A549 (cell line): ENCODE data around the gene LPIN2. TPM values are rescaled to one million over a fixed set of nuclear protein-coding genes. Genes with fewer than 3 reads are reported as not detected.
A peak's percentile ranks its signal among the peaks of the same experiment; 100 is the strongest.

Experiments
- ATAC-seq, 2 experiments: fragments of 200-7000 bp in 1 of 2; fragments of >200 bp in 1 of 2; cut with Nextera tagmentation in 1 of 2; cut with Tn5 transposase in 1 of 2; 3 replicates each; pipeline versions ENCODE4 v1.8.0 to v1.9.1; 2018 to 2020; ENCODE audit warnings: mild to moderate bottlenecking in 1 of 2, moderate library complexity in 1 of 2
- CTCF ChIA-PET: fragments of 300-600 bp; sonication (Branson Sonifier 250); formaldehyde crosslinking; extraction: SDS; loops from one replicate; lab custom pipeline; 2021; ENCODE audit warnings: antibody characterized with exemption, inconsistent platforms; lab: Yijun Ruan, JAX
- POLR2A ChIA-PET: fragments of 350-600 bp; formaldehyde crosslinking; extraction: SDS; loops from one replicate; lab custom pipeline; 2021; ENCODE audit warnings: antibody characterized with exemption, inconsistent platforms; lab: Yijun Ruan, JAX
- DNase-seq, 2 experiments: peaks; one replicate each; pipeline versions ENCODE4 v3.0.0 to v3.0.0-alpha.2; 2011 to 2016; ENCODE audit warnings: low read depth in 1 of 2, low spot score in 1 of 2
- FAIRE-seq: peaks from 2 replicates; lab custom pipeline; 2011; peaks lifted over from hg19 to GRCh38; lab: Jason Lieb, UNC
- H3K27ac ChIP-seq, 2 experiments: fragments of >200 bp; sonication (Bioruptor Twin); formaldehyde crosslinking; 3 replicates each; pipeline ENCODE4 v1.5.1; 2016 to 2017
- H3K4me1 ChIP-seq: fragments of >200 bp; sonication (Bioruptor Twin); formaldehyde crosslinking; 3 replicates; pipeline ENCODE4 v1.6.1; 2016
- H3K4me2 ChIP-seq: fragments of >200 bp; sonication (Bioruptor Twin); formaldehyde crosslinking; 3 replicates; pipeline ENCODE4 v1.6.1; 2016
- H3K4me3 ChIP-seq: fragments of >200 bp; sonication (Bioruptor Twin); formaldehyde crosslinking; 3 replicates; pipeline ENCODE4 v1.5.1; 2016
- H3K9me3 ChIP-seq: fragments of >200 bp; sonication (Bioruptor Twin); formaldehyde crosslinking; 3 replicates; pipeline ENCODE4 v1.6.1; 2016
- BHLHE40 ChIP-seq: IDR thresholded peaks from 2 replicates; pipeline ENCODE4 v1.6.1; 2012; ENCODE audit warnings: low read depth, low read length, inconsistent platforms
- CHD2 ChIP-seq: fragments of 150-350 bp; IDR thresholded peaks from 2 replicates; pipeline ENCODE4 v1.6.1; 2014; ENCODE audit warnings: low read length; ENCODE audit not compliant: partially characterized antibody
- CHD4 ChIP-seq: fragments of 200-600 bp; sonication (generic); IDR thresholded peaks from 2 replicates; pipeline ENCODE4 v1.6.1; 2016; ENCODE audit warnings: antibody characterized with exemption, mild to moderate bottlenecking, borderline replicate concordance
- EP300 ChIP-seq, 2 experiments: fragments of >200 bp; sonication (Bioruptor Twin); formaldehyde crosslinking; IDR thresholded peaks; 2 replicates in 1 of 2; 3 replicates in 1 of 2; pipeline ENCODE4 v1.6.1; 2016 to 2017
- FOSL2 ChIP-seq, 2 experiments: fragments of 450-650 bp in 1 of 2; fragments of >200 bp in 1 of 2; sonication (Bioruptor Twin) in 1 of 2; formaldehyde crosslinking; IDR thresholded peaks; 2 replicates each; pipeline versions ENCODE4 v1.5.0 to v1.6.1; 2016 to 2020; ENCODE audit warnings: mild to moderate bottlenecking in 1 of 2, moderate library complexity in 1 of 2
- FOXS1 ChIP-seq: fragments of 250-450 bp; sonication (Bioruptor Pico); IDR thresholded peaks from 2 replicates; pipeline ENCODE4 v1.5.0; 2020; ENCODE audit warnings: mild to moderate bottlenecking, moderate library complexity
- HDAC2 ChIP-seq: fragments of 200-600 bp; sonication (generic); IDR thresholded peaks from 2 replicates; pipeline ENCODE4 v1.6.1; 2016
- HES2 ChIP-seq: fragments of >200 bp; sonication (Bioruptor Twin); formaldehyde crosslinking; IDR thresholded peaks from 2 replicates; pipeline ENCODE4 v1.6.1; 2016
- HEYL ChIP-seq: fragments of 250-450 bp; sonication (Bioruptor Pico); IDR thresholded peaks from 2 replicates; pipeline ENCODE4 v1.8.0; 2021; ENCODE audit warnings: mild to moderate bottlenecking, moderate library complexity
- HMGXB4 ChIP-seq: fragments of 250-450 bp; sonication (Bioruptor Pico); IDR thresholded peaks from 2 replicates; pipeline ENCODE4 v1.5.0; 2021; ENCODE audit warnings: mild to moderate bottlenecking, moderate library complexity, borderline replicate concordance
- HOXB13 ChIP-seq: fragments of 250-450 bp; sonication (Bioruptor Pico); IDR thresholded peaks from 2 replicates; pipeline ENCODE4 v1.5.0; 2020; ENCODE audit warnings: low read depth, mild to moderate bottlenecking, moderate library complexity
- HOXB5 ChIP-seq: fragments of 250-450 bp; sonication (Bioruptor Pico); IDR thresholded peaks from 2 replicates; pipeline ENCODE4 v1.5.0; 2020; ENCODE audit warnings: mild to moderate bottlenecking, moderate library complexity
- JUNB ChIP-seq: fragments of >200 bp; sonication (Bioruptor Twin); formaldehyde crosslinking; IDR thresholded peaks from 2 replicates; pipeline ENCODE4 v1.6.1; 2016
- KDM1A ChIP-seq: fragments of 200-600 bp; sonication (generic); IDR thresholded peaks from 2 replicates; pipeline ENCODE4 v1.6.1; 2016; ENCODE audit warnings: low read depth, mild to moderate bottlenecking
- MAFK ChIP-seq: fragments of 450-650 bp; IDR thresholded peaks from 2 replicates; pipeline ENCODE4 v1.6.1; 2014; ENCODE audit not compliant: partially characterized antibody
- NPAS2 ChIP-seq: fragments of 250-450 bp; sonication (Bioruptor Pico); IDR thresholded peaks from 2 replicates; pipeline ENCODE4 v1.8.0; 2022; ENCODE audit warnings: mild to moderate bottlenecking, moderate library complexity, borderline replicate concordance
- PHF8 ChIP-seq: fragments of 200-600 bp; sonication (generic); IDR thresholded peaks from 2 replicates; pipeline ENCODE4 v1.6.1; 2016; ENCODE audit warnings: low read depth, mild to moderate bottlenecking, antibody characterized with exemption, moderate library complexity, borderline replicate concordance
- SREBF2 ChIP-seq: fragments of 450-650 bp; IDR thresholded peaks from 2 replicates; pipeline ENCODE4 v1.6.1; 2014; ENCODE audit warnings: mild to moderate bottlenecking, moderate library complexity
- WGBS: methylation state at CpG from one replicate; pipeline ENCODE4 v1.1.6; 2017; ENCODE audit errors: missing lambda C conversion rate; 5-methylcytosine and 5-hydroxymethylcytosine counted together
- polyA plus RNA-seq, 4 experiments: library from polyadenylated mRNA; depleted of rRNA in 3 of 4; stranded (reverse); fragments of >200 nt; fragmentation: RNase III in 1 of 4; extraction: RNeasy Plus Mini Kit Qiagen cat#74134 plus additional on column Dnase treatment in 1 of 4; gene quantifications; 2 replicates in 3 of 4; 3 replicates in 1 of 4; pipeline ENCODE4 v1.2.3, GENCODE V29; 2011 to 2017
- TF ChIP-seq, protein P1 (sequence below): fragments of 200-600 bp; sonication (generic); IDR thresholded peaks from 2 replicates; pipeline ENCODE4 v1.6.1; 2016; ENCODE audit warnings: antibody characterized with exemption, mild to moderate bottlenecking, moderate library complexity
- TF ChIP-seq, protein P2 (sequence below): fragments of >200 bp; sonication (Bioruptor Twin); formaldehyde crosslinking; IDR thresholded peaks from 3 replicates; pipeline ENCODE4 v1.5.1; 2016

LPIN2 gene
- polyA plus RNA-seq, 2 of the 4 experiments (the other 2 are of a cell fraction), result 12.9 to 23.7 TPM

DNA sequence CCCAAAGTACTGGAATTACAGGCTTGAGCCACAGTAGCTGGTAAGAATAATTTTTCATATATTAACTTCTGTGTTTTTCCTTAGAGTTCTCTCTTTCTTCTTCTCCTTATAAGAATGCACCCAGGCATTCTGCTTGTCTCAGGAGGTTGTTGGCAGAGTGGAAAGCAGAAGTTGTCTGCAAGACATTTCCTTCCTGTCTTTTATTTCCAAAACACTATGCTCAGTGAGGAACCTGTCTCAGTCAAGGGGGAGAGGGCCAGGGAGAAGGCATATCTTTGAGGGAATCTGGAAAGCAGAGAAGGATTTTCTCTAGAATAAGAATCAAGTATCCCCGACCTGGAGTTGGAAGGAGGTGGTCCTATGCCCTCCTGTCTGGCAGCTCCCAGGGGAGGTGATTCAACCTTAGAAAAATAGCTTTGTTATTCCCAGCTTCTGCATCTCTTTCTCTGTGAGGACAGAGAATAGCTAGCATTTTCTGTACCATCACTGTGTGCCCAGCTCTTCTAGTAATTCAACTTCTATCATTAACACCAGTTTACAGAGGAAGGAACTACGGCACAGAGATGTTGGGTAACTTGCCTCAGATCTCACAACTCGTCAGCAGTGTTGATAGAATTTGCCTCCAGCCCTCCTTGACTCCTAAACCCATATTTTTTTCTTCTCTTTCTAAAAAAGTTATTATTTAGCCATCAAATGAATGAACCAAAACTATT lies 3.8 kb upstream of the LPIN2 start (continued):
- TF ChIP-seq HOXB5 (CRISPR knock-in tag) (no peak), BHLHE40 (no peak), HEYL (CRISPR knock-in tag) (no peak), MAFK (no peak), CHD2 (no peak), HES2 (no peak)
- TF ChIP-seq, protein P1, sequence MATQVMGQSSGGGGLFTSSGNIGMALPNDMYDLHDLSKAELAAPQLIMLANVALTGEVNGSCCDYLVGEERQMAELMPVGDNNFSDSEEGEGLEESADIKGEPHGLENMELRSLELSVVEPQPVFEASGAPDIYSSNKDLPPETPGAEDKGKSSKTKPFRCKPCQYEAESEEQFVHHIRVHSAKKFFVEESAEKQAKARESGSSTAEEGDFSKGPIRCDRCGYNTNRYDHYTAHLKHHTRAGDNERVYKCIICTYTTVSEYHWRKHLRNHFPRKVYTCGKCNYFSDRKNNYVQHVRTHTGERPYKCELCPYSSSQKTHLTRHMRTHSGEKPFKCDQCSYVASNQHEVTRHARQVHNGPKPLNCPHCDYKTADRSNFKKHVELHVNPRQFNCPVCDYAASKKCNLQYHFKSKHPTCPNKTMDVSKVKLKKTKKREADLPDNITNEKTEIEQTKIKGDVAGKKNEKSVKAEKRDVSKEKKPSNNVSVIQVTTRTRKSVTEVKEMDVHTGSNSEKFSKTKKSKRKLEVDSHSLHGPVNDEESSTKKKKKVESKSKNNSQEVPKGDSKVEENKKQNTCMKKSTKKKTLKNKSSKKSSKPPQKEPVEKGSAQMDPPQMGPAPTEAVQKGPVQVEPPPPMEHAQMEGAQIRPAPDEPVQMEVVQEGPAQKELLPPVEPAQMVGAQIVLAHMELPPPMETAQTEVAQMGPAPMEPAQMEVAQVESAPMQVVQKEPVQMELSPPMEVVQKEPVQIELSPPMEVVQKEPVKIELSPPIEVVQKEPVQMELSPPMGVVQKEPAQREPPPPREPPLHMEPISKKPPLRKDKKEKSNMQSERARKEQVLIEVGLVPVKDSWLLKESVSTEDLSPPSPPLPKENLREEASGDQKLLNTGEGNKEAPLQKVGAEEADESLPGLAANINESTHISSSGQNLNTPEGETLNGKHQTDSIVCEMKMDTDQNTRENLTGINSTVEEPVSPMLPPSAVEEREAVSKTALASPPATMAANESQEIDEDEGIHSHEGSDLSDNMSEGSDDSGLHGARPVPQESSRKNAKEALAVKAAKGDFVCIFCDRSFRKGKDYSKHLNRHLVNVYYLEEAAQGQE, result no peak
- TF ChIP-seq, protein P2, sequence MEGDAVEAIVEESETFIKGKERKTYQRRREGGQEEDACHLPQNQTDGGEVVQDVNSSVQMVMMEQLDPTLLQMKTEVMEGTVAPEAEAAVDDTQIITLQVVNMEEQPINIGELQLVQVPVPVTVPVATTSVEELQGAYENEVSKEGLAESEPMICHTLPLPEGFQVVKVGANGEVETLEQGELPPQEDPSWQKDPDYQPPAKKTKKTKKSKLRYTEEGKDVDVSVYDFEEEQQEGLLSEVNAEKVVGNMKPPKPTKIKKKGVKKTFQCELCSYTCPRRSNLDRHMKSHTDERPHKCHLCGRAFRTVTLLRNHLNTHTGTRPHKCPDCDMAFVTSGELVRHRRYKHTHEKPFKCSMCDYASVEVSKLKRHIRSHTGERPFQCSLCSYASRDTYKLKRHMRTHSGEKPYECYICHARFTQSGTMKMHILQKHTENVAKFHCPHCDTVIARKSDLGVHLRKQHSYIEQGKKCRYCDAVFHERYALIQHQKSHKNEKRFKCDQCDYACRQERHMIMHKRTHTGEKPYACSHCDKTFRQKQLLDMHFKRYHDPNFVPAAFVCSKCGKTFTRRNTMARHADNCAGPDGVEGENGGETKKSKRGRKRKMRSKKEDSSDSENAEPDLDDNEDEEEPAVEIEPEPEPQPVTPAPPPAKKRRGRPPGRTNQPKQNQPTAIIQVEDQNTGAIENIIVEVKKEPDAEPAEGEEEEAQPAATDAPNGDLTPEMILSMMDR, result no peak

GRCh38 chr18:3015851-3016250 lies 2.9 kb upstream of the LPIN2 start:
- CTCF ChIA-PET, result interaction anchor here (1.4 to 3.2 kb wide), 3 partner anchors 19 to 136 kb away, joined by 3 to 10 read pairs (median 4); no protein-coding TSS in a partner anchor
- H3K27ac ChIP-seq, result peak overlapping the region; percentile 40 to 86; a peak in 3 of 6 replicates
- TF ChIP-seq HDAC2 (no peak), HOXB13 (no peak), NPAS2 (no peak), PHF8 (no peak)
- POLR2A ChIA-PET, result no interaction called here
- peaks cover 27% of the 10 kb centered on the region for H3K4me1 ChIP-seq
- DNase-seq (no peak), FAIRE-seq (no peak), ATAC-seq (no peak)
- H3K9me3 ChIP-seq, result no peaks in the 10 kb centered on the region
- no peak overlapping the region for H3K4me3 ChIP-seq
- H3K4me2 ChIP-seq, result 0 out of 3 replicates have a peak overlapping the region, but pooled peaks have one; percentile 93
- WGBS, result 93% methylated on average over 4 of the region's 4 CpGs

GRCh38 chr18:3015204-3015592 lies 2.3 kb upstream of the LPIN2 start:
- 23% methylated on average over 4 of the region's 4 CpGs for WGBS
- Histone ChIP-seq H3K9me3 (no peaks in the 10 kb centered on the region), H3K4me3 (no peak overlapping the region), H3K4me1 (peaks cover 27% of the 10 kb centered on the region), H3K27ac (peak overlapping the region; percentile 73 to 86), H3K4me2 (peak overlapping the region; percentile 93)
- ATAC-seq (peak in 1 of 2 experiments; percentile 45; a peak in 2 of 6 replicates), DNase-seq (peak; percentile 38 to 52), FAIRE-seq (no peak)
- CTCF ChIA-PET, result interaction anchor here (0.7 to 3.2 kb wide), 10 partner anchors 14 to 137 kb away, joined by 3 to 10 read pairs (median 4); no protein-coding TSS in a partner anchor
- POLR2A ChIA-PET, result no interaction called here
- no peak for TF ChIP-seq BHLHE40
- no peak for TF ChIP-seq HOXB13
- TF ChIP-seq, protein P1, result no peak
- TF ChIP-seq KDM1A, result no peak
- TF ChIP-seq HMGXB4, result no peak
- no peak for TF ChIP-seq FOXS1
- TF ChIP-seq JUNB, result 0 out of 2 replicates have a peak, but pooled peaks have one; percentile 19
- TF ChIP-seq SREBF2, result no peak
- no peak for TF ChIP-seq CHD4
- TF ChIP-seq EP300 (IDR thresholded peaks at IDR 0.05), result no peak
- no peak for TF ChIP-seq FOSL2 (IDR thresholded peaks at IDR 0.05)
- peak; percentile 70 for TF ChIP-seq FOSL2 (CRISPR knock-in tag; IDR thresholded peaks at IDR 0.05)
